NCI-H748 (cell line): ENCODE results near the gene A4GNT.
"Not testable (repeated sequence)": the region's sequence is repeated elsewhere in the genome, so short reads cannot be mapped to it uniquely, and the experiment has no call there.

ENCODE experiments used
- DNase-seq: peaks from one replicate; lab custom pipeline; 2025; ENCODE audit not compliant: unreplicated experiment; lab: John Stamatoyannopoulos, UW

A4GNT gene

DNA sequence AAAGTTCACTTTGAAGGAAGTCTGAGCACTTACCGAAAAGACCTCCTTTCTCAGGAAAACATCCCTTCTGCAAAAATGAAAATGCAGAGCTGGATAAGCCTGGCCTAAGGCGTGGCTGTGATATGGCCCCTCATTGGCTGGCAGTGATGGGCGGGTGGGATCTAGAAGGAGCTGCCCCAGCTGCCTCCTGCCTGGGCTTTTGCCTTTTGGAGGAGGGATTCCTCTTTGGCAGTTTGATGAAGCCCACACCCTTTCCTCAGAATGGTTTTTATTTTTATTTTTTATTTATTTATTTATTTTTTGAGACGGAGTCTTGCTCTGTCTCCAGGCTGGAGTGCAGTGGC, 12.8 kb downstream of the A4GNT start:
- DNase-seq = no peak

DNA sequence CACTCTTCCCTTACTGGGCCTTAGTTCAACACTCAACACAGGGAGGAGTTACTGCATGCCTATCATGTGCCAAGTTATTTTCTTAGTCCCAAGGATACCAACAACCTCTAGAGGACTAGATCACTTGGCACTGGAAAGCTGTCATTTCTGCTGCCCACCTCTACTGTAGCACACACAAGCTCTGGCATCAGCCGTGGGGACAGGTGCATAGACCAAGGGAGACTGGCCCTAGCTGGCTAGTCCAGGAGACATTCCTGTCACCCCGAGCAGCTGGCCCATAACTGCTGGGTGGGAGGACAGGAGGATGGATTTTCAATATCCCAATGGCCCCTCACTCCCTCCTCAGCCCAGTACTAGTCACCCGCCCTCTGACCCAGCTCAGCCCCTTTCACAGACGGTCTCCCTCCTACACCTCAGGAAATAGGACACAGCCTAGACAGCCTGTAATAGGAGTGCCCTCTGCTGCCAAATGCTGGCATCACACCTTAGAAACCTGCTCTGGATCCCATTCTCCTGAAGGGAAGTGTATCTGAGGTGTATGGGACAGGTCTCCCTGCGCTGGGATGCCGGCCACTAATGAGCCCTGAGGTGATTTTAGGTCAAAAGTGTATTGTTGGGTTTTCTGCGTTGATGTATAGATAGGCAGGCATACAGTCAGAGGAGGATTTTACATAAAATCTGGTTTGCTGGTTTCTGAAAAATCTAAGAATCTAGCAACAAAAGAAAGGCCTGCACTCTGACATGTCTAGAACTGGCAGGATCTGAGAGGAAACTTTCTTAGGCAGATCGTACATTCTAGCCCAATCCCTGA, 13.4 kb downstream of the A4GNT start:
- DNase-seq = peak; percentile 55

DNA sequence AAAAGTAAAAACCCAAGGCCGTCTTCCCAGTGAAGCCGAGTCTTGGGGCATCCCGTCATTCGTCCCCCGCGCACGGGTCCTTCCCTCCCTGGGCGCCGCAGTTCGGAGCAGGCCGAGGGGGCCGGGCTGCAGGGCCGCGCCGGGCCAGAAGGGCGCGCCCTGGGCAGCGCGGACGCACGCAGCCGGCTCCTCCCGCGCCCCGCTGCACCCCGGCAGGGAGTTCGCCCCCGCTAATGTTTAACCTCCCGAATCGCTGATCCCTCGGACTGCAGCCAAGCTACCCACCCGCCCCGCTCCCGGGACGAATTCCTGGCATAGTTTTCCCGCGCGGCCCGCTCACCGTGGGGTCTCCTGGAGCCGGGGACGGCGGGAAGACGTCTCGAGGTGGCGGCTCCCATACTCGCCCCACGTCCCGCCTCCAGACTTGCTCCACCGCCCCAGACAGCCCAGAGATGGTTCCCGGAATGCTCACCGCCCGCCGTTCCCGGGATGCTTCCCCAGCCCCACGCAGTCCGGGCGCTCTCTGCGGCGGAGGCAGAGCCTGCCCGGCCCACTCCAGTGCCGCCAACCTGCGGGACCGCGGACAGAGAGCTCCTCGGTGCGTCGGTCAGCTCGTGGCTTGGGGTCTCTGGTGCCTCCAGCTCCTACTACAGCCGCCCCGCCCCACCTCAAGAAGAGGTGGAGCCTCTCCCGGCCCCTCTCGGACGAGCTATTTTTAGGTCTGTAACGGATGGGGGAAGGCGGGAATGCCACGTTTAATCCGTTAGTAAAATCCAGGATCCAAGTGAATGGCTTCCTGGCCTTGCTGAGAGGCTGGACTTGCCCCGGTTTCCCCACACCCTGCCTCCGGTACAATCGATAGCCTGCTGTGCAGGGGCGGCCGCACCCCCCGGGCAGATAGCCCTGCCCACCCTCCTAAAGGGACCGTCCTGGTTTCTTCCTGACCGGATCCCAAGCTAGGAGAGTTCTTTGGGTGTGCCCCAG, 16.9 kb downstream of the A4GNT start, which contains the start of gene DZIP1L:
TSS of gene DZIP1L (minus strand) at position 621 of the 984 bp plus-strand sequence. CDS start 11,637 bp downstream, outside the sequence.
- DNase-seq = peak; percentile 62

DNA sequence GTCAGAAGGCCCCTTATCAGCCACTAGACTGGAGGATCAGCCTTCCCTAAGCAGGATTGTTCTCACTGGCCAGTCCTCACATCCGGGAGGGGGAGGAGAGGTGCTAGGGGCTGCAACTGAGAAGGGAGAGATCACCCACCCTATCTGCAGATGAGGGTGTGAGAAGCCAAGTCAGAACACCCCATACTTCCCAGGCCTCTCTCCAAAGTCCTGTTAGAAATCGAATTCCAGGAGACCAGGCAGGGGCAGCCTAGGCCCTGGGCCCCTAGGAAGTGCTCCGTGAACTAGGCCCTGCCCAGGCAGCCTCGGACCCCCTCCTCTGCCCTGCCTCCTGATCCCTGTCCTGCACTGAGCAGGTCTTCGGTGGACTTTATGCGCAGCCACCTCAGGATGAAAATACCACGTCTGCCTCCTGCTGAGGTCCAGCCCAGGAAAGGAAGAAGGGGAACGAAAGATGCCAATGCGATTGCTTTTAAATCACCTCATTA, 17.7 kb downstream of the A4GNT start:
- no peak for DNase-seq

DNA sequence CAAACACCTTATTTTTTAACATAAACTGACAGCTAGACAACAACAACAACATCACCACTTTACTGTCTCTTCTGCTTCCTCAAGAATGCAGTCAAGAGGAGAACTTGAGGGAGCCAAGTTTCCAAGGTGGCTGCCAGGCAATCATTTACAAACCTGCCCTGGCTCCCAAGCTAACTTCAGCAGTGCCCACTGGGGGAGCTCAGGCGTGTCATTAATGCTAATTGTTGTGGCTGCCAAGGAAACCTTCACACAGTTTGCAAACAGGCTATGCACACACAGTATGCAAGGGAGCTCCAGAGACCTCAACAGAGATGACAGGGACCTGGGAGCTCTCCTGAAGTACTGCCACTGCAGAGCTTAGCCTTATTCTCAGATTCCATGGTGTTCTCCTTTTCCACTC, 18.9 kb downstream of the A4GNT start:
- DNase-seq = peak; percentile 72

DNA sequence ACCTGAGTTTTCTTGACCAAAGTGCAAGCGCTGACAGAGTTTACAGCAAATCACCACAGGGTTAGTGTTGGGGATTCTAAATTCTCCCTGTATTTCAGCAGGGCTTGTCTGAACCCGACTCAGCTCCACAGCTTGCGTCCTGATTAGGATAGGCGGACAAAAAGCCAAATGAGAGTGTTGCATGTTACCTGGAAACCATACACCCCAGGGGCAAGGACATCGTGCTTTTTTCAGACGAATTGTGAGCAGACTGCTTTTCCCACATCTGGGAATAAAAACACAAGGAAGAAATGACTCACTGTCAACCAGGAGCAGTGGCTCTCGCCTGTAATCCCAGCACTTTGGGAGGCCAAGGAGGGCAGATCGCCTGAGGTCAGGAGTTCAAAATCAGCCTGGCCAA, 19.8 kb downstream of the A4GNT start:
- no peak for DNase-seq

DNA sequence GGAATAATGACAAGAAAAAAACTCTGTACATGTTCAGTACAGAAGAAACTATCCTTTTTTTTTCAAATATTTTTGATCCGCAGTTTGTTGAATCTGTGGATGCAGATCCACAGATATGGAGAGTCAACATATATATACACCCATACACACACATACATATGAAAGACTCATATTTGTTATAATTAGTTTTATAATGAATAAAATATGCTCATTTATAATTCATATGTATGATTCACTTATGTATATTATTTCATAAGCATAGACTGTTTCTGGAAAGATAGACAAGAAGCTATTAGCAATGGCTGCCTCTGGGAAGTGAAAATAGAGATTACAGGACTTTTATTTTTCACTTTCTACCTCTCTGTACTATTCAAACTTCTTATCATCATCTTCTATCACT, 26.6 kb downstream of the A4GNT start:
- no peak for DNase-seq

DNA sequence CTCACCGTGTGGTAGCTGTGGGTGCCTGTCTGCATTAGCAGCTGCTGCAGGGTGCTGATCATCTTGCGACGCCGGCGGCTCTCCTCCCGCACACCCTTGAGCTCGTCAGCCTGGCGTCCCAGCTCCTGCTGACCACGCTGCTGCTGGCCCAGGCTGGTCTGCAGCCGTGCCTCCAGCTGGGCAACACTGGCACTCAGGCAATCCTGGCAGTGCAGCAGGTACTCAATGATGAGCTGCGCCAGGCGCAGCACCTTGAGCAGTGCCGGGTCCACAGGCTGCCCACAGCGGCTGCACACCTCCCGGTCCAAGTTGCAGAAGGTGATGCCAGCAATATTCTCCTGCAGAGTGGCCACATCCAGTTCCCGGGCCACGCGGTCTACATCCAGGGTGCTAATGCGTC, 28.7 kb downstream of the A4GNT start:
- no peak for DNase-seq

DNA sequence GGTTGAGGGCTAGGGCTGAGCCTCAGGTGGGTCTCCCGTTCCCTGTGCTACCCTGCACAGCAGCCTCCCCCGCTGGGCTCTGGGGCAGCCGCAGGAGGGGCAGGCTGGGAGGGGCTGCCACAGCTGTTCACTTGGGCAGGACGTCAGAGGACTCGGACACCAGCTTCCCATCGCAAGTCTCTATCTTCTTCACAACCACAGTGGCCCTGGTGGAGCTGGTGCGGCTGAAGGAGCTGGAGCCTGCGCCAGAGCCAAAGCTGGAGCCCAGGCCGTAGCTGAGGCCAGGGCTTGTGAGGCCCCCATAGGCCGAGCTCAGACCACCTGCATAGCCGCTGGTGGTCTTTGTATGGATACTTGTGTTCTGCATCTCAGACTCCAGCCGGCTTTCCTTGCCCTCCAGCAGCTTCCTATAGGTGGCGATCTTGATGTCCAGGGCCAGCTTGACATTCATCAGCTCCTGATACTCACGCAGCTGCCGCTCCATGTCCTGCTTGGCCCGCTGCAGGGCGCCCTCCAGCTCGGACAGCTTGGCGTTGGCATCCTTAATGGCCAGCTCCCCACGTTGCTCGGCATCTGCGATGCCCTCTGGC, 30.7 kb downstream of the A4GNT start:
- not testable (repeated sequence) for DNase-seq

DNA sequence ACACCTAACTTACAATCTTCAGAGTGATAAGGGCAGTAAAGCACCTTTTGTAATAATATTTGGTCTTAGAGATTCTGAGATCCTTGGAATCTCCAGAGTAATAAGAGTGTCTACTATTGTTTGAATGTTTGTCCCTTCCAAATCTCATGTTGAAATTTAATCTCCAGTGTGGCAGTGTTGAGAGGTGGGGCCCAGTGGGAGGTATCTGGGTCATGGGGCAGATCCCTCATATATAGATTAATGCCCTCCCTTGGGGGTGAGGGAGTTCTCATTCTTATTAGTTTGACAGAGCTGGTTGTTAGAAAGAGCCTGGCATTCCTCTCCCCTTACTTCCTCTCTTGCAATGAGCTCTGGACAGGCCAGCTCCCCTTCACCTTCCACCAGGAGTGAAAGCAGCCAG, 32.8 kb downstream of the A4GNT start:
- DNase-seq = no peak

DNA sequence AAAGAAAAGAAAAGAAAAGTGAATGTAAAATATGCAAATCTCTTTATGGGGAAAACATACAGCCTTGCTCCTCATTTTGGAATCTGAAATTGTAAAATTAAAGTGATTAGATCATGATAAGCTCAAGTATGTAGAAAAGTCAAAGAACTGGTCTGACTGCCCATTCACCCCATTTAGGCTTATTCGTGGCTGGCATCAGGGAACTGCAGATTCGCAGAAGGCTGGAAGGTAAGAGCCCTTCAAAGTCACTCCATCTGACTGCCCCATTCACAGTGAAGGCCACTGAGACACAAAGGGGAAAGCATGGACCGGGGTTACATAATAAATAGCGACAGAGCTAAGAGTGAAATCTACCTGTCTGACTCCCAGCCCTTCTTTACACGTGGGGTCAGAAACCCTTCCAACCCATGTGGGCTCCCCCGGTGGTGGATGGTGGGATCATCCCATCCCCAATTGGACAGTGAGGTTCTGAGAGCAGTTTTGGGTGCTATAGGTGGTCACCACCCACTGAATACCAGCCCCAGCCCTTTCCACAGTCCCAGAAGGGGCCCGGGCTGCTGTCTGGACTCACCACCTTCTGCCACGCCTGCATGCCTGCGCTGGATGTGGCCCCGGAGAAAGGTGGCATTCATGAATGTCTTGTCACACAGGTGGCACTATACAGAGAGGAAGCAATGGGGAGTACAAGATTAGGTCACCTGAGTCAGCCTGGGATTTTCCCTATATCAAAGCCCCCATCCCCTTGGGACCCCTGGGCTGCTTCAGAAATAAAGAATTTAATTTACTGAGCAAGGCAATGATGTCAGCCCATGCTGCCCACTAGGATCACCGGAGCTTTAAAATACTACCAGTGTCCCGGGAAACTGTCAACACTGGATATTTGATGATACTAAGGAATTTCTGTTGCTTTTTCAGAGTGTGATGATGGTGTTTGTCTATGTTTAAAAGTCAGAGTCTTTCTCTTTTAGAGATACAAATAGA, 34.7 kb downstream of the A4GNT start:
- no peak for DNase-seq

DNA sequence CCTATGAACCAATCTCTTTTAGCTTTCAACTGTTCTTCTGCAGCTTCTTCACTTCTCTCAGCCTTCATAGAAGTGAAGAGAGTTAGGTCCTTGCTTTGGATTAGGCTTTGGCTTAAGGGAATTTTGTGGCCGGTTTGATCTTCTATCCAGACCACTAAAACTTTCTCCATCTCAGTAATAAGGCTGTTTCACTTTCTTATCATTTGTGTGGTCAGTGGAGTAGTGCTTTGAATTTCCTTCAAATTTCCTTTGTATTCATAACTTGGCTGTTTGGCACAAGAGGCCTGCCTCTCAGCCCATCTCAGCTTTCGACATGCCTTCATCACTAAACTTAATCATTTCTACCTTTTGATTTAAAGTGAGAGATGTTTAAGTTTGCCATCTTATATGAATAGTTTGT, 38.5 kb downstream of the A4GNT start:
- DNase-seq = no peak

DNA sequence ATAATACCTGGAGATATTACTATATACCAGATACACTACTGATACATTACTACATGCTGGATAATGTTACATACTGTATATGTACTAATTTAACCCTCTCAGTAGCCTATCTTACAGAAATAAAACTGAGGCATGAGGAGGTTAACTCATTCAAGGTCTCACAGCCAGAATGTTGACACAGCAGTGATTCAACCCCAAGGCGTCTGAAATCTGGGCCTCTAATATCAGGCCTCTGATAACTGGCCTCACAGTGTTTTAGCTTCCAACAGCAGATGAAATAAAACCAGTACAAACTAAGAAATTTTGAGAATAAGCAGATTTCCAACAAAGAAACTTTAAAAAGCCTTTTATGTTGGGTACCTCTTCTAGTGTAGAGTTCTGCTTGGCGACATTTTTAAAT, 40.2 kb downstream of the A4GNT start:
- DNase-seq = no peak

DNA sequence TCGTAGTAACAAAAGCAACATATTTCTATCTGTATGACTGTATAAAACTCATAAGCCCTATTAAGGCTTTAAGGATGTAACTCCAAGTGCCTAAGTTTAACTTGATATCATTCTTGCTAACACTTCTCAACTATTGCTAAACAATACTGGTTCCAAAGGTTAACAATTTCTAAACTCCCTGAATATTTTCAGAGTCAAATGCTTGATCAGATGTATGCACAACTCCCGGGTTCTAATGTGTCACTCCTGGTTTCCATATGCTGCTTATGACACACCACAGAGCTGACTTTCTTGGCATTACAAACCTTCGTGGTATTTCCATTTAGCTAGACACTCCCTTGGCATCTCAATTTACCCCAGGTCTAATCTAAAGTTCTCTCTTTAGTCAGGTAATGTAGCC, 43.1 kb downstream of the A4GNT start:
- DNase-seq = no peak

DNA sequence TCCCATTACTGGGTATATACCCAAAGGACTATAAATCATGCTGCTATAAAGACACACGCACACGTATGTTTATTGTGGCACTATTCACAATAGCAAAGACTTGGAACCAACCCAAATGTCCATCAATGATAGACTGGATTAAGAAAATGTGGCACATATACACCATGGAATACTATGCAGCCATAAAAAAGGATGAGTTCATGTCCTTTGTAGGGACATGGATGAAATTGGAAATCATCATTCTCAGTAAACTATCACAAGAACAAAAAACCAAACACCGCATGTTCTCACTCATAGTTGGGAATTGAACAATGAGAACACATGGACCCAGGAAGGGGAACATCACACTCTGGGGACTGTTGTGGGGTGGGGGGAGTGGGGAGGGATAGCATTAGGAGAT, 46.4 kb downstream of the A4GNT start:
- DNase-seq = not testable (repeated sequence)

DNA sequence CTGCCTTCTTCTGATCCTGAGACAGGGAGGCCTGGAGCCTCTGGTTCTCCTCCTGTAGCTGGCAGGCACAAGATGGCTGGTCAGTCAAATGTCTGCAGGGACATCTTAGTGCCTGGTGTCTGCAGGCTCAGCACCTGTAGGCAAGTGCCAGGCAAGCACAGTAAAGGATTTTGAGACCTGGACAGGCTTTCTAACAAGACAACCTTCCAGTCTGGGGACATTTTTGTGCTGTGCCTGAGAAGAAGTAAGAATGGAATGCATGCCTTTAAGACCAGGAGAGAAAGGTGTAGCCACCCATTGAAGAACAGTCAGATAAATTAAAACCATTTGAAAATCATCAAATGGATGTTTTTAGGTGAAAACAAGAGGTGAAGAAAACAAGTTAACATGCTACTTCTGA, 48.0 kb downstream of the A4GNT start:
- no peak for DNase-seq

DNA sequence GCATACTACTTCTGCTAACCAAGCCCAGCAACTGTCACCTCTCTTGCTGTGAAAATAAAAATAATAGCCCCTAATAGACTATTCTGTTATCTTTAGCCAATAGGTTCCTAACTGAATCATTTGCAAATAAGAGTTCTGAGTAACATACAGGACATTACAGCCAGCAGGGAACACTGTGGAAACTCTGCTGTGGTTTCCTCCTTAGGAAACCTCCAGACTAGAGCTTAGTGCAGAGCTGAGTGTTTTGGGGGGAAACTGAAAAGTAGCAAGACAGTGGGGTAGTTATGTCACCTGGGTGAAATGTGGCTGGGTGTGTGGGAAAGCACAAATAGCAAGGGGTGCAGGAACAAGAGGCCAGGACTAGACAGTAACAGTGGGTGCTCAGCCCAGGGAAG, 49.2 kb downstream of the A4GNT start:
- DNase-seq = no peak

DNA sequence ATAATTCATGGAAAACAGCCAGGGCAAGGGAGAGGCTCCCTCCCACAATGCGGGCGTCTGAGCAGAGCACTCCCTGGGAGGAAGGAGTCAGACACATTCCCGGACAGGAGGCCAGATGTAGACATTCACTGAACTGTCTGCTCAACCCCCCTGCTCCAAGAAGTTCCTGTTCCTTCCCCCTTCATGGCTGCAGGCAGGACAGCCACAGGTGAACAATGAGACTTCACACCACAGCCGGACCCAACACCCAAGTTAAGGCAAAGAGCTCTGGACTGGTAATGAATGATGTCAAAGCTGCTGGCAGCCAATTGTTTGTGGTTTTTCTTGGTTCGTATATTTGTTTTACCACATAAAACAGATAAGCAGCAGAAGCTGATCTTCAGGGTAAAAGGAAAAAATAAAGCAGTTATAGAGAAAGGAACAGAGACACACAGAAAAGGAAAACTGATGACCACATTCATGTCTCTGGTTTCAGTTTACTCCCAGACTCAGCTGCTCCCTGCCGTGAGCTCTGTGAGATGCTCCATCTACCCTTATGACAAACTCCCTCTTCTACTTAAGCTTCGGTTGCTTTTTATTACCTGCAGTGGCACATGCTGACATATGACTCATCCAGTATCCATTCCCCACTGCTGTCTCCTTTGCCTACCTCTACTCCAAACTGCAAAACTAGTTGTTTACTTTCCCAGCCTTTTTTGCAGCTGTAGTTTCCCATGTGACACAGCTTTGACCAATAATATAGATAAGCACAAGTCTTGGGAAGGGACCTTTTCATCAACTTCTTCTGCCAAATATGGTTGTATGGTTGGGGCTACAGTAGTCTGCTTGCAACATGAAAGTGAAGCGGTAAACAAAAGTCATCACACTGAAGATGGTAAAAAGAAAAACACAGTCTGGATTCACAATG, 49.9 kb downstream of the A4GNT start:
- DNase-seq = no peak

DNA sequence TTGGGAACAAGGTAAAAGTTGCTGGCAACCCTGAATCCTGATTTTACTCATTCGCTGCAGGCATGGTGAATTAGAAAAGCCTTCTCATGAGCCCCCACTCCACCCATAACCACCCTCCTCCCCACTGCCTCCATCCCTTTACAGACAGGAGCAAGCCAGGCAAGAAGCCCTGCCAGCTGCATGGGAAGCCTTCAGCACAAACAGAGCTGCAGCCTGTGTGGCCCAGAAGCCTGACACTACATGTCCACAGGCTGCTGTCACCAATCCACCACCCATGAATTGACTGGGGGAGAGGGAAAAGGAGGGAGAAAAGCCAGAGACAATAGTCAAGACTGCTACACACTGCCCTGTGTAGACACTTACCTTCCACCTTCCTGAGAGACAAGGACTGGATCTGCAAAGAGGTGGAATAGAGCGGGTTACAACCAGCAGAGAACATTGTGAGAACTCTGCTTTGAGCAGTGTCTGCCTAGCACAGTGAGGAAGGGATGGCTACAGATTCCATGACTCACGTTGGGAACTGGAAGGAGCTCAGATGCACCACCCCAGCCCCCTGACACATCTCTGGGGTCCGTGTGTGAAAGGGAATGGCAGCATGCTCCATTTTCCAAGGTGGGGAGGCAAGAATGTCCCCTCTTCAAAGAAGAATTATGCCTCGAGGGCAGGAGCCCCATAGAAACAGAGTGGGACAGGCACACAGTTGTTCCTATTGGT, 50.7 kb downstream of the A4GNT start:
- DNase-seq = no peak
